ENCODE measurements around the gene CLDN9.

GRCh38 chr16:2987833-2988232 lies 24.9 kb upstream of the CLDN9 start:
- TF ChIP-seq CTCF (IDR thresholded peaks at IDR 0.05) (no peak), POLR2A (IDR thresholded peaks at IDR 0.05) (no peak)

Measured in esophagus squamous epithelium (tissue), 4 donors.